Frontal cortex (tissue), 4 donors: ENCODE data around the gene LYZL1. TPM values are rescaled to one million over a fixed set of nuclear protein-coding genes. Genes with fewer than 3 reads are reported as not detected.
"Not testable (repeated sequence)": the region's sequence is repeated elsewhere in the genome, so short reads cannot be mapped to it uniquely, and the experiment has no call there.

Experiments
- DNase-seq, 2 donors: peaks; one replicate each; pipeline ENCODE4 v3.0.0; 2012; ENCODE audit warnings: low spot score in 2 of 2
- FAIRE-seq: peaks from 2 replicates; lab custom pipeline; 2012; peaks lifted over from hg19 to GRCh38; lab: Jason Lieb, UNC
- total RNA-seq: library from RNA; depleted of rRNA; stranded (reverse); fragments of >200 nt; gene quantifications from one replicate; pipeline ENCODE4 v1.2.3, GENCODE V29; 2014
- donor health status: control.
- donor health status: control.
- donor health status: control.

Gene LYZL1
- total RNA-seq, 1 donor from 2014 or later: not detected

GRCh38 chr10:29302499-29302898 is 13.6 kb downstream of the LYZL1 start:
- DNase-seq: no peak
- FAIRE-seq: no peak

GRCh38 chr10:29304264-29304994 is 15.6 kb downstream of the LYZL1 start:
- DNase-seq: peak; percentile 66 to 76
- peak; percentile 97 for FAIRE-seq

- FAIRE-seq: no peak
- DNase-seq: no peak
Observed at GRCh38 chr10:29304995-29305335, 16.1 kb downstream of the LYZL1 start.

- FAIRE-seq: no peak
Observed at GRCh38 chr10:29306688-29307087, 17.8 kb downstream of the LYZL1 start.

GRCh38 chr10:29308142-29308541 is 19.3 kb downstream of the LYZL1 start:
- not testable (repeated sequence) for DNase-seq, FAIRE-seq

More at GRCh38 chr10:29306688-29307087, 17.8 kb downstream of the LYZL1 start:
- DNase-seq: no peak

GRCh38 chr10:29309465-29309864 is 20.6 kb downstream of the LYZL1 start:
- FAIRE-seq (no peak), DNase-seq (no peak)

- not testable (repeated sequence) for FAIRE-seq
Observed at GRCh38 chr10:29310463-29310862, 21.6 kb downstream of the LYZL1 start.

GRCh38 chr10:29313071-29313470 is 24.2 kb downstream of the LYZL1 start:
- DNase-seq: no peak
- FAIRE-seq: no peak

More at GRCh38 chr10:29310463-29310862, 21.6 kb downstream of the LYZL1 start:
- DNase-seq: not testable (repeated sequence)

GRCh38 chr10:29314726-29315125 is 25.9 kb downstream of the LYZL1 start:
- FAIRE-seq (no peak), DNase-seq (no peak)

- DNase-seq (no peak), FAIRE-seq (no peak)
Observed at GRCh38 chr10:29315814-29316213, 26.9 kb downstream of the LYZL1 start.

- FAIRE-seq (no peak), DNase-seq (no peak)
Observed at GRCh38 chr10:29316308-29317026, 27.6 kb downstream of the LYZL1 start.

GRCh38 chr10:29317027-29317420 is 28.2 kb downstream of the LYZL1 start:
- FAIRE-seq: no peak
- DNase-seq: no peak

- no peak for FAIRE-seq
- DNase-seq: no peak
Observed at GRCh38 chr10:29317423-29318021, 28.7 kb downstream of the LYZL1 start.

GRCh38 chr10:29318141-29319071 is 29.5 kb downstream of the LYZL1 start:
- FAIRE-seq, DNase-seq: not testable (repeated sequence)

GRCh38 chr10:29319205-29319781 is 30.4 kb downstream of the LYZL1 start:
- no peak for DNase-seq
- FAIRE-seq: no peak

- FAIRE-seq, DNase-seq: not testable (repeated sequence)
Observed at GRCh38 chr10:29320680-29321121, 31.8 kb downstream of the LYZL1 start.

- FAIRE-seq (no peak), DNase-seq (no peak)
Observed at GRCh38 chr10:29321656-29322055, 32.8 kb downstream of the LYZL1 start.

GRCh38 chr10:29322918-29323317 is 34.0 kb downstream of the LYZL1 start:
- no peak for FAIRE-seq
- no peak for DNase-seq

GRCh38 chr10:29323367-29323766 is 34.5 kb downstream of the LYZL1 start:
- FAIRE-seq (no peak), DNase-seq (no peak)
